VCaP (cell line): ENCODE results near the gene SLC25A18.

Experiments used
- H3K27ac ChIP-seq: fragments of 450-650 bp; 2 replicates; pipeline ENCODE4 v1.5.1; 2017
- CTCF ChIP-seq: fragments of 450-650 bp; conservative IDR thresholded peaks from 2 replicates; pipeline ENCODE4 v1.5.1; 2017; ENCODE audit warnings: mild to moderate bottlenecking, moderate library complexity

Gene SLC25A18

GRCh38 chr22:17537155-17537554, 26.1 kb upstream of the SLC25A18 start:
- H3K27ac ChIP-seq = no peak overlapping the region
- no peak for TF ChIP-seq CTCF

- no peak overlapping the region for H3K27ac ChIP-seq
- no peak; the same call in 1 of the 2 replicates for TF ChIP-seq CTCF
These were observed 22.8 kb upstream of the SLC25A18 start for GRCh38 chr22:17540481-17540880.

- H3K27ac ChIP-seq = no peak overlapping the region
- no peak for TF ChIP-seq CTCF
These were observed 21.8 kb upstream of the SLC25A18 start for GRCh38 chr22:17541476-17541875.

- H3K27ac ChIP-seq = no peak overlapping the region
- no peak for TF ChIP-seq CTCF
These were observed 20.8 kb upstream of the SLC25A18 start for GRCh38 chr22:17542452-17542851.

GRCh38 chr22:17548010-17548755, 15.1 kb upstream of the SLC25A18 start:
- H3K27ac ChIP-seq = no peak overlapping the region
- no peak for TF ChIP-seq CTCF

- H3K27ac ChIP-seq = no peak overlapping the region
- no peak for TF ChIP-seq CTCF
These were observed 14.6 kb upstream of the SLC25A18 start for GRCh38 chr22:17548756-17549035.

GRCh38 chr22:17549183-17549582, 14.1 kb upstream of the SLC25A18 start:
- no peak for TF ChIP-seq CTCF
- no peak overlapping the region for H3K27ac ChIP-seq
